H1 (cell line): ENCODE measurements around the gene GRM7. TPM values are rescaled to one million over a fixed set of nuclear protein-coding genes. Genes with fewer than 3 reads are reported as not detected.

Experiments
- CBX8 ChIP-seq: fragments of 300-800, 300-1000 bp; sonication (generic); IDR thresholded peaks from 2 replicates; pipeline ENCODE4 v1.7.1; 2016; ENCODE audit warnings: low read depth, low read length, borderline replicate concordance
- GTF2F1 ChIP-seq: IDR thresholded peaks from 2 replicates; pipeline ENCODE4 v1.6.1; 2012; ENCODE audit warnings: low read depth, low read length, improper control_type of control experiment, borderline replicate concordance
- HDAC6 ChIP-seq: IDR thresholded peaks from one replicate; pipeline ENCODE4 v1.7.1; 2012; ENCODE audit warnings: low read depth, mild to moderate bottlenecking, inconsistent platforms, low read length, moderate library complexity
- JUND ChIP-seq: IDR thresholded peaks from 2 replicates; pipeline ENCODE4 v1.6.1; 2011; ENCODE audit warnings: mild to moderate bottlenecking, improper control_type of control experiment, low read length
- NANOG ChIP-seq: IDR thresholded peaks from 2 replicates; pipeline ENCODE4 v1.6.1; 2011; ENCODE audit warnings: low read length, low read depth, mild to moderate bottlenecking, inconsistent platforms; ENCODE audit not compliant: insufficient read depth, poor library complexity, severe bottlenecking
- PHF8 ChIP-seq: fragments of 200-600 bp; sonication (generic); conservative IDR thresholded peaks from 2 replicates; pipeline ENCODE4 v1.7.1; 2012; ENCODE audit warnings: low read depth, mild to moderate bottlenecking, inconsistent platforms, low read length, moderate library complexity
- POLR2AphosphoS5 ChIP-seq: IDR thresholded peaks from 2 replicates; pipeline ENCODE4 v1.6.1; 2011; ENCODE audit warnings: low read depth, low read length
- RAD21 ChIP-seq, 2 experiments: IDR thresholded peaks in 1 of 2; conservative IDR thresholded peaks in 1 of 2; 2 replicates each; pipeline ENCODE4 v1.6.1; 2011; ENCODE audit warnings: low read depth in 2 of 2, low read length in 2 of 2, improper control_type of control experiment in 1 of 2, inconsistent platforms in 1 of 2, mild to moderate bottlenecking in 1 of 2, moderate library complexity in 1 of 2
- TCF12 ChIP-seq: IDR thresholded peaks from 2 replicates; pipeline ENCODE4 v1.6.1; 2011; ENCODE audit warnings: low read depth, mild to moderate bottlenecking, low read length
- polyA plus RNA-seq, 7 experiments: library from polyadenylated mRNA; depleted of rRNA in 3 of 7; stranded (reverse) in 5 of 7; unstranded in 2 of 7; fragments of >200 nt in 5 of 7; fragments of 200-250 nt in 2 of 7; gene quantifications; 1 replicate in 5 of 7; 2 replicates in 1 of 7; 4 replicates in 1 of 7; pipeline versions ENCODE4 v1.2.1 to v1.2.3, GENCODE V29; 2011 to 2013; ENCODE audit warnings: missing spikeins in 2 of 7, mixed read lengths in 2 of 7
- total RNA-seq: library from RNA; stranded (reverse); fragmentation: NEBNext Ultra II Directional; extraction: Animal tissue kit (Norgen Biotek cat#: 25700); gene quantifications from 2 replicates; pipeline ENCODE4 v1.2.1, GENCODE V29; 2021
- TF ChIP-seq, protein P1 (sequence below): fragments of 300-600 bp; sonication (generic); IDR thresholded peaks from 2 replicates; pipeline ENCODE4 v1.7.1; 2012; ENCODE audit warnings: low read length, moderate library complexity, mild to moderate bottlenecking, inconsistent platforms; ENCODE audit not compliant: insufficient replicate concordance

The GRM7 gene
- total and polyA plus RNA-seq, 2 of the 8 experiments (the other 6 are each of a cell fraction or from before 2014, with no cell fraction given): 0.17 to 0.24 TPM

DNA sequence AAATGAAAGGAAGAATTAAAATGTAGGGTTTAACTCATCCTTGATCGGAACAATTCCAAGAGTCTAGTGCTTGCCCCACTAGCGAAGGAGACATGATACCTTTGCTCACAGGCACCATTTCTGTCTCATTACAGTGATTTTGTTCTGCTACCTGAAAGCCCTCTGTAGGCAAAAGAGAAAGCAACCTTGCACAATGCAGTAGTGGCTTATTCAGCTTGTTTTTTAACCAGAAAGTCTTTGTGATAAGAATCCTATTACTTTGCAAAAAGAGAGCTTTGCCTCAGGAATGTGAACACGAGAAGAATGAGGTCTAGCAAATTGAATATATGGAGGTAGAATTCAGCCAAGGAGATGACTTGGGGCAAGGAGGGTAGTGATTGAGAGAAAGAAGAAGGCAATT, 684.4 kb downstream of the GRM7 start (continued):
- TF ChIP-seq, protein P1, sequence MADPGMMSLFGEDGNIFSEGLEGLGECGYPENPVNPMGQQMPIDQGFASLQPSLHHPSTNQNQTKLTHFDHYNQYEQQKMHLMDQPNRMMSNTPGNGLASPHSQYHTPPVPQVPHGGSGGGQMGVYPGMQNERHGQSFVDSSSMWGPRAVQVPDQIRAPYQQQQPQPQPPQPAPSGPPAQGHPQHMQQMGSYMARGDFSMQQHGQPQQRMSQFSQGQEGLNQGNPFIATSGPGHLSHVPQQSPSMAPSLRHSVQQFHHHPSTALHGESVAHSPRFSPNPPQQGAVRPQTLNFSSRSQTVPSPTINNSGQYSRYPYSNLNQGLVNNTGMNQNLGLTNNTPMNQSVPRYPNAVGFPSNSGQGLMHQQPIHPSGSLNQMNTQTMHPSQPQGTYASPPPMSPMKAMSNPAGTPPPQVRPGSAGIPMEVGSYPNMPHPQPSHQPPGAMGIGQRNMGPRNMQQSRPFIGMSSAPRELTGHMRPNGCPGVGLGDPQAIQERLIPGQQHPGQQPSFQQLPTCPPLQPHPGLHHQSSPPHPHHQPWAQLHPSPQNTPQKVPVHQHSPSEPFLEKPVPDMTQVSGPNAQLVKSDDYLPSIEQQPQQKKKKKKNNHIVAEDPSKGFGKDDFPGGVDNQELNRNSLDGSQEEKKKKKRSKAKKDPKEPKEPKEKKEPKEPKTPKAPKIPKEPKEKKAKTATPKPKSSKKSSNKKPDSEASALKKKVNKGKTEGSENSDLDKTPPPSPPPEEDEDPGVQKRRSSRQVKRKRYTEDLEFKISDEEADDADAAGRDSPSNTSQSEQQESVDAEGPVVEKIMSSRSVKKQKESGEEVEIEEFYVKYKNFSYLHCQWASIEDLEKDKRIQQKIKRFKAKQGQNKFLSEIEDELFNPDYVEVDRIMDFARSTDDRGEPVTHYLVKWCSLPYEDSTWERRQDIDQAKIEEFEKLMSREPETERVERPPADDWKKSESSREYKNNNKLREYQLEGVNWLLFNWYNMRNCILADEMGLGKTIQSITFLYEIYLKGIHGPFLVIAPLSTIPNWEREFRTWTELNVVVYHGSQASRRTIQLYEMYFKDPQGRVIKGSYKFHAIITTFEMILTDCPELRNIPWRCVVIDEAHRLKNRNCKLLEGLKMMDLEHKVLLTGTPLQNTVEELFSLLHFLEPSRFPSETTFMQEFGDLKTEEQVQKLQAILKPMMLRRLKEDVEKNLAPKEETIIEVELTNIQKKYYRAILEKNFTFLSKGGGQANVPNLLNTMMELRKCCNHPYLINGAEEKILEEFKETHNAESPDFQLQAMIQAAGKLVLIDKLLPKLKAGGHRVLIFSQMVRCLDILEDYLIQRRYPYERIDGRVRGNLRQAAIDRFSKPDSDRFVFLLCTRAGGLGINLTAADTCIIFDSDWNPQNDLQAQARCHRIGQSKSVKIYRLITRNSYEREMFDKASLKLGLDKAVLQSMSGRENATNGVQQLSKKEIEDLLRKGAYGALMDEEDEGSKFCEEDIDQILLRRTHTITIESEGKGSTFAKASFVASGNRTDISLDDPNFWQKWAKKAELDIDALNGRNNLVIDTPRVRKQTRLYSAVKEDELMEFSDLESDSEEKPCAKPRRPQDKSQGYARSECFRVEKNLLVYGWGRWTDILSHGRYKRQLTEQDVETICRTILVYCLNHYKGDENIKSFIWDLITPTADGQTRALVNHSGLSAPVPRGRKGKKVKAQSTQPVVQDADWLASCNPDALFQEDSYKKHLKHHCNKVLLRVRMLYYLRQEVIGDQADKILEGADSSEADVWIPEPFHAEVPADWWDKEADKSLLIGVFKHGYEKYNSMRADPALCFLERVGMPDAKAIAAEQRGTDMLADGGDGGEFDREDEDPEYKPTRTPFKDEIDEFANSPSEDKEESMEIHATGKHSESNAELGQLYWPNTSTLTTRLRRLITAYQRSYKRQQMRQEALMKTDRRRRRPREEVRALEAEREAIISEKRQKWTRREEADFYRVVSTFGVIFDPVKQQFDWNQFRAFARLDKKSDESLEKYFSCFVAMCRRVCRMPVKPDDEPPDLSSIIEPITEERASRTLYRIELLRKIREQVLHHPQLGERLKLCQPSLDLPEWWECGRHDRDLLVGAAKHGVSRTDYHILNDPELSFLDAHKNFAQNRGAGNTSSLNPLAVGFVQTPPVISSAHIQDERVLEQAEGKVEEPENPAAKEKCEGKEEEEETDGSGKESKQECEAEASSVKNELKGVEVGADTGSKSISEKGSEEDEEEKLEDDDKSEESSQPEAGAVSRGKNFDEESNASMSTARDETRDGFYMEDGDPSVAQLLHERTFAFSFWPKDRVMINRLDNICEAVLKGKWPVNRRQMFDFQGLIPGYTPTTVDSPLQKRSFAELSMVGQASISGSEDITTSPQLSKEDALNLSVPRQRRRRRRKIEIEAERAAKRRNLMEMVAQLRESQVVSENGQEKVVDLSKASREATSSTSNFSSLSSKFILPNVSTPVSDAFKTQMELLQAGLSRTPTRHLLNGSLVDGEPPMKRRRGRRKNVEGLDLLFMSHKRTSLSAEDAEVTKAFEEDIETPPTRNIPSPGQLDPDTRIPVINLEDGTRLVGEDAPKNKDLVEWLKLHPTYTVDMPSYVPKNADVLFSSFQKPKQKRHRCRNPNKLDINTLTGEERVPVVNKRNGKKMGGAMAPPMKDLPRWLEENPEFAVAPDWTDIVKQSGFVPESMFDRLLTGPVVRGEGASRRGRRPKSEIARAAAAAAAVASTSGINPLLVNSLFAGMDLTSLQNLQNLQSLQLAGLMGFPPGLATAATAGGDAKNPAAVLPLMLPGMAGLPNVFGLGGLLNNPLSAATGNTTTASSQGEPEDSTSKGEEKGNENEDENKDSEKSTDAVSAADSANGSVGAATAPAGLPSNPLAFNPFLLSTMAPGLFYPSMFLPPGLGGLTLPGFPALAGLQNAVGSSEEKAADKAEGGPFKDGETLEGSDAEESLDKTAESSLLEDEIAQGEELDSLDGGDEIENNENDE: no peak
- TF ChIP-seq NANOG (no peak), JUND (no peak), HDAC6 (no peak), GTF2F1 (no peak), POLR2AphosphoS5 (no peak), TCF12 (no peak), RAD21 (IDR thresholded peaks at IDR 0.05 in 1 of 2, conservative IDR thresholded peaks at IDR 0.05 in 1 of 2; ENCODE audit: low read depth in 2 of 2, low read length in 2 of 2) (no peak), CBX8 (no peak), PHF8 (no peak)
